ENCODE measurements around the gene FAM169A. TPM values are rescaled to one million over a fixed set of nuclear protein-coding genes. Genes with fewer than 3 reads are reported as not detected.

The FAM169A gene
- total and polyA plus RNA-seq, 2 donors from 2014 or later: 3.5 to 8.6 TPM

GRCh38 chr5:74853256-74853655 is 12.9 kb downstream of the FAM169A start:
- Histone ChIP-seq H3K4me1 (ENCODE audit: control insufficient read depth in 2 of 3, insufficient read depth in 2 of 3, low read depth in 1 of 3, low read length in 3 of 3) (peaks cover 0 to 5% (median 0%) of the 10 kb centered on the region in 3 donors), H3K9ac (ENCODE audit: low read length in 3 of 3) (no peak overlapping the region), H3K4me3 (ENCODE audit: low read length in 3 of 3) (no peak overlapping the region), H3K36me3 (ENCODE audit: control insufficient read depth in 2 of 3, insufficient read depth in 3 of 3, low read length in 3 of 3) (no peaks in the 10 kb centered on the region), H3K9me3 (ENCODE audit: control insufficient read depth in 2 of 3, insufficient read depth in 1 of 3, low read length in 3 of 3) (no peaks in the 10 kb centered on the region), H3K27ac (ENCODE audit: low read depth in 2 of 2, low read length in 2 of 2) (no peak overlapping the region), H3K27me3 (ENCODE audit: control insufficient read depth, insufficient read depth, low read length) (no peaks in the 10 kb centered on the region)
- DNase-seq (no peak), FAIRE-seq (no peak)
- intact Hi-C loops (cut with DNase I): no loop called here
- TF ChIP-seq CTCF (IDR thresholded peaks at IDR 0.05; ENCODE audit: borderline replicate concordance, extremely low read depth, insufficient read depth): no peak

GRCh38 chr5:74851684-74852353 is 14.4 kb downstream of the FAM169A start:
- H3K4me1 ChIP-seq (ENCODE audit: control insufficient read depth in 2 of 3, insufficient read depth in 2 of 3, low read depth in 1 of 3, low read length in 3 of 3): peaks cover 0 to 5% (median 0%) of the 10 kb centered on the region in 3 donors
- no peaks in the 10 kb centered on the region for H3K27me3 ChIP-seq (ENCODE audit: control insufficient read depth, insufficient read depth, low read length)
- no peaks in the 10 kb centered on the region for H3K36me3 ChIP-seq (ENCODE audit: control insufficient read depth in 2 of 3, insufficient read depth in 3 of 3, low read length in 3 of 3)
- DNase-seq (no peak), FAIRE-seq (no peak)
- intact Hi-C loops (cut with DNase I): no loop called here
- H3K27ac ChIP-seq (ENCODE audit: low read depth in 2 of 2, low read length in 2 of 2): no peak overlapping the region
- no peaks in the 10 kb centered on the region for H3K9me3 ChIP-seq (ENCODE audit: control insufficient read depth in 2 of 3, insufficient read depth in 1 of 3, low read length in 3 of 3)
- TF ChIP-seq CTCF (IDR thresholded peaks at IDR 0.05; ENCODE audit: borderline replicate concordance, extremely low read depth, insufficient read depth): no peak
- no peak overlapping the region for H3K9ac ChIP-seq (ENCODE audit: low read length in 3 of 3)
- no peak overlapping the region for H3K4me3 ChIP-seq (ENCODE audit: low read length in 3 of 3)

GRCh38 chr5:74850789-74851425 is 15.3 kb downstream of the FAM169A start:
- H3K9ac ChIP-seq (ENCODE audit: low read length in 3 of 3): no peak overlapping the region
- no peak for TF ChIP-seq CTCF (IDR thresholded peaks at IDR 0.05; ENCODE audit: borderline replicate concordance, extremely low read depth, insufficient read depth)

More at GRCh38 chr5:74850789-74851425, 15.3 kb downstream of the FAM169A start:
- intact Hi-C loops (cut with DNase I): no loop called here
- FAIRE-seq (no peak), DNase-seq (no peak)
- no peak overlapping the region for H3K27ac ChIP-seq (ENCODE audit: low read depth in 2 of 2, low read length in 2 of 2)
- H3K4me1 ChIP-seq (ENCODE audit: control insufficient read depth in 2 of 3, insufficient read depth in 2 of 3, low read depth in 1 of 3, low read length in 3 of 3): peaks cover 0 to 5% (median 0%) of the 10 kb centered on the region in 3 donors
- no peaks in the 10 kb centered on the region for H3K9me3 ChIP-seq (ENCODE audit: control insufficient read depth in 2 of 3, insufficient read depth in 1 of 3, low read length in 3 of 3)
- no peak overlapping the region for H3K4me3 ChIP-seq (ENCODE audit: low read length in 3 of 3)
- H3K36me3 ChIP-seq (ENCODE audit: control insufficient read depth in 2 of 3, insufficient read depth in 3 of 3, low read length in 3 of 3): no peaks in the 10 kb centered on the region
- no peaks in the 10 kb centered on the region for H3K27me3 ChIP-seq (ENCODE audit: control insufficient read depth, insufficient read depth, low read length)
